Breast epithelium (tissue), 4 donors: ENCODE results near the gene TBX2. TPM values are rescaled to one million over a fixed set of nuclear protein-coding genes. Genes with fewer than 3 reads are reported as not detected.

Source experiments
- DNase-seq, 2 donors: peaks; one replicate each; pipeline ENCODE4 v3.0.0-alpha.2; 2019; ENCODE audit warnings: low spot score in 2 of 2
- H3K27ac ChIP-seq, 2 donors: fragments of 200-600 bp; sonication (generic) in 1 of 2; one replicate each; pipeline ENCODE4 v1.5.1; 2016 to 2019; ENCODE audit warnings: mild to moderate bottlenecking in 1 of 2
- H3K27me3 ChIP-seq, 2 donors: fragments of 200-600 bp; sonication (generic) in 1 of 2; one replicate each; pipeline versions ENCODE4 v1.5.1 to v1.6.0; 2017 to 2019; ENCODE audit warnings: control low read depth in 1 of 2, mild to moderate bottlenecking in 1 of 2
- H3K36me3 ChIP-seq: fragments of 200-600 bp; one replicate; pipeline ENCODE4 v1.5.1; 2019
- H3K4me1 ChIP-seq, 2 donors: fragments of 200-600 bp; sonication (generic); one replicate each; pipeline ENCODE4 v1.5.1; 2016 to 2019; ENCODE audit warnings: control low read depth in 1 of 2
- H3K4me3 ChIP-seq, 3 donors: fragments of 200-600 bp; sonication (generic); 1 replicate in 2 of 3; 2 replicates in 1 of 3; pipeline ENCODE4 v1.5.1; 2016 to 2019; ENCODE audit warnings: mild to moderate bottlenecking in 3 of 3, moderate library complexity in 2 of 3
- H3K9me3 ChIP-seq, 2 donors: fragments of 200-600 bp; sonication (generic) in 1 of 2; one replicate each; pipeline ENCODE4 v1.5.1; 2016 to 2019; ENCODE audit warnings: control low read depth in 1 of 2
- CTCF ChIP-seq, 3 donors: fragments of 450-650 bp; IDR thresholded peaks; one replicate each; pipeline ENCODE4 v1.5.1; 2016 to 2017; ENCODE audit warnings: antibody characterized with exemption in 3 of 3, mild to moderate bottlenecking in 3 of 3, moderate library complexity in 3 of 3
- POLR2A ChIP-seq: fragments of 450-650 bp; IDR thresholded peaks from one replicate; pipeline ENCODE4 v1.6.1; 2016; ENCODE audit warnings: antibody characterized with exemption, mild to moderate bottlenecking, moderate library complexity
- POLR2AphosphoS5 ChIP-seq, 3 donors: sonication (generic); formaldehyde crosslinking; IDR thresholded peaks; one replicate each; pipeline ENCODE4 v1.6.1; 2017; ENCODE audit warnings: antibody characterized with exemption in 3 of 3
- intact Hi-C: fragments of 100-400 bp; cut with DNase I; formaldehyde crosslinking; loops from one replicate; pipeline ENCODE4 v1.15.1; 2023; ENCODE audit warnings: low total_unique reads
- total RNA-seq, 3 donors: library from RNA; depleted of rRNA; stranded (reverse); fragments of >200 nt; gene quantifications; one replicate each; pipeline ENCODE4 v1.1.0, GENCODE V29; 2016

TBX2 gene
- total RNA-seq, 3 donors from 2014 or later = 4.8 to 8.5 (median 5.7) TPM

- Histone ChIP-seq H3K27ac (no peak overlapping the region), H3K36me3 (no peaks in the 10 kb centered on the region), H3K27me3 (peaks cover 4 to 95% of the 10 kb centered on the region in 2 donors), H3K4me1 (peaks cover 0 to 5% of the 10 kb centered on the region in 2 donors), H3K4me3 (peak overlapping the region in 2 of 3 donors; percentile 38 to 57), H3K9me3 (peaks cover 0 to 7% of the 10 kb centered on the region in 2 donors)
- no peak for TF ChIP-seq POLR2AphosphoS5 (IDR thresholded peaks at IDR 0.05)
- TF ChIP-seq CTCF (IDR thresholded peaks at IDR 0.05) = no peak
- no peak for TF ChIP-seq POLR2A
- intact Hi-C loops = no loop called here
- DNase-seq = peak in 1 of 2 donors; percentile 11
Observed at GRCh38 chr17:61456688-61457225, 57.1 kb downstream of the TBX2 start.

- Histone ChIP-seq H3K36me3 (no peaks in the 10 kb centered on the region), H3K4me3 (peak overlapping the region in 2 of 3 donors; percentile 38 to 57), H3K27ac (no peak overlapping the region), H3K27me3 (peaks cover 0 to 95% of the 10 kb centered on the region in 2 donors), H3K9me3 (peaks cover 0 to 7% of the 10 kb centered on the region in 2 donors), H3K4me1 (no peaks in the 10 kb centered on the region)
- DNase-seq = peak in 1 of 2 donors; percentile 13
- intact Hi-C loops = no loop called here
- TF ChIP-seq POLR2A (no peak), POLR2AphosphoS5 (IDR thresholded peaks at IDR 0.05) (no peak), CTCF (IDR thresholded peaks at IDR 0.05) (no peak)
Observed at GRCh38 chr17:61457226-61457983, 57.8 kb downstream of the TBX2 start.

DNA sequence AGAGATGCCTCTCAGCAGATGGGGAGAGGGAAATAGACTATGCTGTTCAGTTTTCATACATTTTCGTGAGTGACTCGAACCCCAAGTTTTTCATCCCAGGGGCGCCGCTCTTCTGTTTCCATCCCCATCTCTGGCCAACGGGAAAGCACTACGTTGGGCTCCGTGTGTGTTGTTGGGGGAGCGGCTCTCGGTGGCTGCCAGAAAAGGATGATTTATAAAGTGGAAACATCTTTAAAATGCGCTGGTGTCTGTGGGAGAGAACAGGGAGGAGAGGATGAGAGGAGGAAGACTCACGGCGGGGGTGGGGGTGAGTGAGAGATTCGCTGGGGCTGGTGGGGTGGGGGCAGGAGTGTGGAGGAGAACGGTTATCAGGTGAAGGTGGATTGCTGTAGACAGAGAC lies 58.4 kb downstream of the TBX2 start:
- Histone ChIP-seq H3K4me1 (no peaks in the 10 kb centered on the region), H3K9me3 (peaks cover 0 to 7% of the 10 kb centered on the region in 2 donors), H3K36me3 (no peaks in the 10 kb centered on the region), H3K4me3 (peak overlapping the region in 2 of 3 donors; percentile 38 to 57), H3K27ac (no peak overlapping the region), H3K27me3 (peaks cover 0 to 94% of the 10 kb centered on the region in 2 donors)
- no peak for DNase-seq
- TF ChIP-seq CTCF (IDR thresholded peaks at IDR 0.05) (no peak), POLR2A (no peak), POLR2AphosphoS5 (IDR thresholded peaks at IDR 0.05) (no peak)
- intact Hi-C loops = no loop called here

- Histone ChIP-seq H3K27me3 (peaks cover 0 to 96% of the 10 kb centered on the region in 2 donors), H3K4me3 (no peak overlapping the region), H3K4me1 (no peaks in the 10 kb centered on the region), H3K9me3 (peaks cover 0 to 7% of the 10 kb centered on the region in 2 donors), H3K27ac (no peak overlapping the region), H3K36me3 (no peaks in the 10 kb centered on the region)
- TF ChIP-seq POLR2AphosphoS5 (IDR thresholded peaks at IDR 0.05) = no peak
- no peak for TF ChIP-seq CTCF (IDR thresholded peaks at IDR 0.05)
- no peak for DNase-seq
- intact Hi-C loops = no loop called here
Observed at GRCh38 chr17:61458421-61459141, 58.9 kb downstream of the TBX2 start.

Other genes starting within 250 kb of the TBX2 start
- under 1 TPM in 1 of 3 donors, not detected in 2; 0.80 TPM for gene TBX4, start 52.6 kb downstream of the TBX2 start, total RNA-seq
- not detected for gene NACA2, start 191.4 kb downstream of the TBX2 start, total RNA-seq